Lower leg skin (tissue), 3 donors: ENCODE measurements around the gene LMOD1.

Experiments
- POLR2A ChIP-seq, 2 donors: fragments of 450-650 bp; IDR thresholded peaks; one replicate each; pipeline ENCODE4 v1.6.1; 2016 to 2017; ENCODE audit warnings: antibody characterized with exemption in 2 of 2, mild to moderate bottlenecking in 1 of 2, moderate library complexity in 1 of 2
- TF ChIP-seq, protein P1 (sequence below), 3 donors: fragments of 450-650 bp; IDR thresholded peaks; one replicate each; pipeline ENCODE4 v1.5.1; 2016; ENCODE audit warnings: antibody characterized with exemption in 3 of 3, mild to moderate bottlenecking in 3 of 3, moderate library complexity in 2 of 3

DNA sequence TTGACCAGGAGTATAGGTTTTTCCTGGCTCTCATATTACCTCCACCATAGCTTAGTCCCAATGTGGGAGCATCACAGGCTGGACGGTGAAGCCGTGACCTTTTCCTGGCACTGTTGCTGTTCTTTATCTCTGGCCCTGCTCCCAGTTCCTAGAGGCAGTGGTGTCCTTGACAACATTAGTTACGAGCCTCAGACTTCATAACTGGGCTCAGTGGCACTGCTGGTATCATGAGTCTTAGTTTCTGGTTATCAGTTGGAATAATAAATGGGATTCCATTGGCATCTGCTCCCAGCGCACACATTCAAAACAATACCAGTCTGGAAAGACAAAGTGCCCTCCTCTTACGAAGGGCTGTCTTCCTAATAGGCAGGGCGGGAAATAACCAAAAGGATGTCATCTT, 44.1 kb upstream of the LMOD1 start:
- TF ChIP-seq, protein P1, sequence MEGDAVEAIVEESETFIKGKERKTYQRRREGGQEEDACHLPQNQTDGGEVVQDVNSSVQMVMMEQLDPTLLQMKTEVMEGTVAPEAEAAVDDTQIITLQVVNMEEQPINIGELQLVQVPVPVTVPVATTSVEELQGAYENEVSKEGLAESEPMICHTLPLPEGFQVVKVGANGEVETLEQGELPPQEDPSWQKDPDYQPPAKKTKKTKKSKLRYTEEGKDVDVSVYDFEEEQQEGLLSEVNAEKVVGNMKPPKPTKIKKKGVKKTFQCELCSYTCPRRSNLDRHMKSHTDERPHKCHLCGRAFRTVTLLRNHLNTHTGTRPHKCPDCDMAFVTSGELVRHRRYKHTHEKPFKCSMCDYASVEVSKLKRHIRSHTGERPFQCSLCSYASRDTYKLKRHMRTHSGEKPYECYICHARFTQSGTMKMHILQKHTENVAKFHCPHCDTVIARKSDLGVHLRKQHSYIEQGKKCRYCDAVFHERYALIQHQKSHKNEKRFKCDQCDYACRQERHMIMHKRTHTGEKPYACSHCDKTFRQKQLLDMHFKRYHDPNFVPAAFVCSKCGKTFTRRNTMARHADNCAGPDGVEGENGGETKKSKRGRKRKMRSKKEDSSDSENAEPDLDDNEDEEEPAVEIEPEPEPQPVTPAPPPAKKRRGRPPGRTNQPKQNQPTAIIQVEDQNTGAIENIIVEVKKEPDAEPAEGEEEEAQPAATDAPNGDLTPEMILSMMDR (IDR thresholded peaks at IDR 0.05): no peak
- no peak for TF ChIP-seq POLR2A (IDR thresholded peaks at IDR 0.05)
